GM23338 (cell line): Measurements from ENCODE around the gene ZBTB18. TPM values are rescaled to one million over a fixed set of nuclear protein-coding genes. Genes with fewer than 3 reads are reported as not detected.

Experiments used
- ATAC-seq: fragments of 200-7000 bp; cut with Tn5 transposase; 3 replicates; pipeline ENCODE4 v1.9.1; 2020
- DNase-seq: peaks from one replicate; pipeline ENCODE4 v3.0.0-alpha.2; 2015; ENCODE audit warnings: low spot score
- H2AFZ ChIP-seq: fragments of 200-600 bp; sonication (generic); 2 replicates; pipeline ENCODE4 v1.8.0; 2016; ENCODE audit warnings: antibody characterized with exemption, mild to moderate bottlenecking, moderate library complexity
- H3F3A ChIP-seq: fragments of 200-600 bp; sonication (generic); replicated peaks from 2 replicates; pipeline ENCODE4 v1.8.0; 2017; ENCODE audit warnings: antibody characterized with exemption, mixed run types, low read depth
- H3K27ac ChIP-seq: fragments of 200-600 bp; sonication (generic); 2 replicates; pipeline ENCODE4 v1.6.1; 2016; ENCODE audit warnings: low read depth
- H3K27me3 ChIP-seq: fragments of 200-600 bp; sonication (generic); 2 replicates; pipeline ENCODE4 v1.8.0; 2016; ENCODE audit warnings: mild to moderate bottlenecking, mixed run types, moderate library complexity; ENCODE audit not compliant: insufficient read depth
- H3K36me3 ChIP-seq: fragments of 200-600 bp; sonication (generic); 2 replicates; pipeline ENCODE4 v1.8.0; 2016; ENCODE audit warnings: mild to moderate bottlenecking; ENCODE audit not compliant: insufficient read depth
- H3K4me1 ChIP-seq: fragments of 200-600 bp; sonication (generic); 2 replicates; pipeline ENCODE4 v1.8.0; 2016; ENCODE audit warnings: mild to moderate bottlenecking, moderate library complexity; ENCODE audit not compliant: insufficient read depth
- H3K4me2 ChIP-seq: fragments of 200-600 bp; sonication (generic); 2 replicates; pipeline ENCODE4 v1.7.1; 2017; ENCODE audit warnings: mixed run types
- H3K4me3 ChIP-seq: fragments of 200-600 bp; sonication (generic); 2 replicates; pipeline ENCODE4 v1.6.1; 2016; ENCODE audit warnings: mixed run types
- H3K79me2 ChIP-seq: fragments of 200-600 bp; sonication (generic); replicated peaks from 2 replicates; pipeline ENCODE4 v1.8.0; 2017; ENCODE audit warnings: mild to moderate bottlenecking; ENCODE audit not compliant: insufficient read depth
- H3K9me2 ChIP-seq: fragments of 200-600 bp; sonication (generic); 2 replicates; pipeline ENCODE4 v1.8.0; 2017; ENCODE audit not compliant: insufficient read depth
- H4K20me1 ChIP-seq: fragments of 200-600 bp; sonication (generic); replicated peaks from 2 replicates; pipeline ENCODE4 v1.8.0; 2017; ENCODE audit warnings: mild to moderate bottlenecking; ENCODE audit not compliant: insufficient read depth
- H3K27ac Mint-ChIP-seq: 2 replicates; pipeline ENCODE4 v1.8.0; 2020; ENCODE audit warnings: inconsistent platforms, mild to moderate bottlenecking, moderate library complexity, mixed read lengths
- H3K27me3 Mint-ChIP-seq: 3 replicates; pipeline ENCODE4 v1.8.0; 2022; ENCODE audit warnings: low read depth, mild to moderate bottlenecking, moderate library complexity, mixed read lengths, inconsistent platforms; ENCODE audit not compliant: insufficient read depth, poor library complexity
- H3K36me3 Mint-ChIP-seq: 3 replicates; pipeline ENCODE4 v1.8.0; 2021; ENCODE audit warnings: low read depth, mild to moderate bottlenecking, inconsistent platforms, moderate library complexity, mixed read lengths
- H3K4me1 Mint-ChIP-seq: 3 replicates; pipeline ENCODE4 v1.8.0; 2020; ENCODE audit warnings: mild to moderate bottlenecking, inconsistent platforms, mixed read lengths
- H3K4me3 Mint-ChIP-seq: 3 replicates; pipeline ENCODE4 v1.8.0; 2021; ENCODE audit warnings: moderate library complexity, mild to moderate bottlenecking, inconsistent platforms, mixed read lengths
- H3K9me3 Mint-ChIP-seq: 3 replicates; pipeline ENCODE4 v1.8.0; 2020; ENCODE audit warnings: moderate library complexity, mild to moderate bottlenecking, inconsistent platforms, mixed read lengths
- CREB1 ChIP-seq: fragments of 250-450 bp; sonication (Bioruptor Pico); IDR thresholded peaks from 2 replicates; pipeline ENCODE4 v1.5.0; 2020; ENCODE audit warnings: low read depth, mild to moderate bottlenecking, moderate library complexity
- CTCF ChIP-seq, 2 experiments: fragments of 200-600 bp in 1 of 2; sonication (generic) in 1 of 2; conservative IDR thresholded peaks; 2 replicates each; pipeline versions ENCODE4 v1.5.1 to v1.6.1; 2016 to 2017; ENCODE audit warnings: antibody characterized with exemption in 2 of 2, low read depth in 2 of 2, mild to moderate bottlenecking in 2 of 2, moderate library complexity in 1 of 2
- ETS1 ChIP-seq: IDR thresholded peaks from 2 replicates; pipeline ENCODE4 v1.6.1; 2016; ENCODE audit warnings: antibody characterized with exemption
- EZH2 ChIP-seq: fragments of 200-600 bp; sonication (generic); IDR thresholded peaks from one replicate; pipeline ENCODE4 v1.8.0; 2017; ENCODE audit warnings: antibody characterized with exemption, mild to moderate bottlenecking, low read depth; ENCODE audit not compliant: unreplicated experiment
- EZH2phosphoT487 ChIP-seq: fragments of 200-600 bp; sonication (generic); IDR thresholded peaks from one replicate; pipeline ENCODE4 v1.8.1; 2018; ENCODE audit warnings: antibody characterized with exemption; ENCODE audit not compliant: unreplicated experiment
- JUNB ChIP-seq: IDR thresholded peaks from one replicate; pipeline ENCODE4 v1.6.1; 2016; ENCODE audit warnings: antibody characterized with exemption; ENCODE audit not compliant: unreplicated experiment
- NANOG ChIP-seq: IDR thresholded peaks from 2 replicates; pipeline ENCODE4 v1.6.1; 2016; ENCODE audit warnings: antibody characterized with exemption, borderline replicate concordance
- POLR2AphosphoS5 ChIP-seq: IDR thresholded peaks from 2 replicates; pipeline ENCODE4 v1.6.1; 2016; ENCODE audit warnings: antibody characterized with exemption, low read depth
- REST ChIP-seq: IDR thresholded peaks from one replicate; pipeline ENCODE4 v1.6.1; 2018; ENCODE audit warnings: antibody characterized with exemption; ENCODE audit not compliant: unreplicated experiment
- STAT1 ChIP-seq: IDR thresholded peaks from one replicate; pipeline ENCODE4 v1.6.1; 2016; ENCODE audit warnings: antibody characterized with exemption; ENCODE audit not compliant: unreplicated experiment
- ZNF114 ChIP-seq: fragments of 250-450 bp; sonication (Bioruptor Pico); IDR thresholded peaks from 2 replicates; pipeline ENCODE4 v1.5.0; 2020; ENCODE audit warnings: mild to moderate bottlenecking, moderate library complexity
- ZNF331 ChIP-seq: fragments of 250-450 bp; sonication (Bioruptor Pico); IDR thresholded peaks from 2 replicates; pipeline ENCODE4 v1.5.0; 2020; ENCODE audit warnings: low read depth, mild to moderate bottlenecking, moderate library complexity
- ZNF462 ChIP-seq: fragments of 250-450 bp; sonication (Bioruptor Pico); IDR thresholded peaks from 2 replicates; pipeline ENCODE4 v1.5.0; 2020; ENCODE audit warnings: mild to moderate bottlenecking, moderate library complexity
- polyA plus RNA-seq: library from polyadenylated mRNA; unstranded; fragments of >200 nt; fragmentation: Nextera tagmentation; extraction: Ambion mirVana; gene quantifications from 2 replicates; pipeline ENCODE4 v1.2.1, GENCODE V29; 2016
- total RNA-seq: library from RNA; depleted of rRNA; stranded (reverse); fragments of >200 nt; shearing (Covaris generic); gene quantifications from 2 replicates; pipeline ENCODE4 v1.2.3, GENCODE V29; 2014

ZBTB18 gene
- total and polyA plus RNA-seq, 2 experiments from 2014 or later = 5.5 to 12.2 TPM

GRCh38 chr1:244099258-244099930 is 48.3 kb downstream of the ZBTB18 start:
- Mint-ChIP-seq H3K9me3 (no peaks in the 10 kb centered on the region), H3K36me3 (no peaks in the 10 kb centered on the region), H3K27ac (no peak overlapping the region), H3K27me3 (peaks cover 2% of the 10 kb centered on the region), H3K4me3 (no peak overlapping the region), H3K4me1 (peaks cover 10% of the 10 kb centered on the region)
- Histone ChIP-seq H3K27ac (no peak overlapping the region), H3K4me1 (no peaks in the 10 kb centered on the region; the same call in 1 of the 2 replicates), H3K4me3 (no peak overlapping the region), H3K9me2 (no peaks in the 10 kb centered on the region), H4K20me1 (no peaks in the 10 kb centered on the region; the same call in 1 of the 2 replicates), H3K4me2 (no peak overlapping the region), H3K36me3 (no peaks in the 10 kb centered on the region), H3K79me2 (no peaks in the 10 kb centered on the region), H2AFZ (no peak overlapping the region; the same call in 1 of the 2 replicates), H3F3A (no peaks in the 10 kb centered on the region), H3K27me3 (no peaks in the 10 kb centered on the region)
- TF ChIP-seq EZH2phosphoT487 = no peak
- no peak for TF ChIP-seq NANOG
- TF ChIP-seq REST = no peak
- TF ChIP-seq STAT1 = no peak
- no peak for TF ChIP-seq ZNF114 (CRISPR knock-in tag)
- TF ChIP-seq ZNF331 = no peak
- no peak for TF ChIP-seq CTCF (conservative IDR thresholded peaks at IDR 0.05; ENCODE audit: low read depth in 2 of 2)
- no peak for TF ChIP-seq ZNF462
- no peak for TF ChIP-seq CREB1 (CRISPR knock-in tag)
- no peak for TF ChIP-seq ETS1
- TF ChIP-seq POLR2AphosphoS5 = no peak
- TF ChIP-seq EZH2 = no peak
- TF ChIP-seq JUNB = no peak
- DNase-seq (no peak), ATAC-seq (no peak)
